ENCODE measurements around the gene ERICH6B.

DNA sequence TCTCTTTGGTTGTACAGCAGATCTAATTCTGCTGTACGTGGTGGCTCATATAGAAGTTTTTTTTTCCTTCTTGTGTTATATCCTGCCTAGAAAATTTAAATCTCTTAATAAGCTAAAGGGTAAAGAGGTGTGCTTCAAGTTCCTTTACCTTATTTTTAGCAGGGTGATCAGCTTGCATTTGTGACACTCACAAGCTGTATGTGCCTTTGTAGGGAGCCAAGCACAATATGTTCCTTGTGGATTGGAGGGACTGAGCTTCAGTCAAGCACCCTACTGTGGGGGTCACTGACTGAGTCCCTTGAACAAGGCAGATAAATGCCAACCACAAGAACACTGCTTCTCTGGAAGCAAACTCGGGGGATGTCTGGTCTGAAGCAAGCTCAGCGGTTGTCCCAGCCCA, 12.6 kb upstream of the ERICH6B start:
- TF ChIP-seq, protein P1, sequence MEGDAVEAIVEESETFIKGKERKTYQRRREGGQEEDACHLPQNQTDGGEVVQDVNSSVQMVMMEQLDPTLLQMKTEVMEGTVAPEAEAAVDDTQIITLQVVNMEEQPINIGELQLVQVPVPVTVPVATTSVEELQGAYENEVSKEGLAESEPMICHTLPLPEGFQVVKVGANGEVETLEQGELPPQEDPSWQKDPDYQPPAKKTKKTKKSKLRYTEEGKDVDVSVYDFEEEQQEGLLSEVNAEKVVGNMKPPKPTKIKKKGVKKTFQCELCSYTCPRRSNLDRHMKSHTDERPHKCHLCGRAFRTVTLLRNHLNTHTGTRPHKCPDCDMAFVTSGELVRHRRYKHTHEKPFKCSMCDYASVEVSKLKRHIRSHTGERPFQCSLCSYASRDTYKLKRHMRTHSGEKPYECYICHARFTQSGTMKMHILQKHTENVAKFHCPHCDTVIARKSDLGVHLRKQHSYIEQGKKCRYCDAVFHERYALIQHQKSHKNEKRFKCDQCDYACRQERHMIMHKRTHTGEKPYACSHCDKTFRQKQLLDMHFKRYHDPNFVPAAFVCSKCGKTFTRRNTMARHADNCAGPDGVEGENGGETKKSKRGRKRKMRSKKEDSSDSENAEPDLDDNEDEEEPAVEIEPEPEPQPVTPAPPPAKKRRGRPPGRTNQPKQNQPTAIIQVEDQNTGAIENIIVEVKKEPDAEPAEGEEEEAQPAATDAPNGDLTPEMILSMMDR (IDR thresholded peaks at IDR 0.05), result no peak
- no peak for TF ChIP-seq POLR2A (IDR thresholded peaks at IDR 0.05)
- no peak for TF ChIP-seq POLR2AphosphoS5 (IDR thresholded peaks at IDR 0.05)
- TF ChIP-seq EP300 (IDR thresholded peaks at IDR 0.05), result no peak
